HG03575 (cell line): ENCODE results near the gene CD164L2.

Source experiments
- ATAC-seq: cut with Tn5 transposase; IDR thresholded peaks from one replicate; pipeline ENCODE4 v1.9.1; 2021; ENCODE audit not compliant: unreplicated experiment, insufficient number of reproducible peaks, low FRiP score; ENCODE audit errors: extremely low read depth

CD164L2 gene

DNA sequence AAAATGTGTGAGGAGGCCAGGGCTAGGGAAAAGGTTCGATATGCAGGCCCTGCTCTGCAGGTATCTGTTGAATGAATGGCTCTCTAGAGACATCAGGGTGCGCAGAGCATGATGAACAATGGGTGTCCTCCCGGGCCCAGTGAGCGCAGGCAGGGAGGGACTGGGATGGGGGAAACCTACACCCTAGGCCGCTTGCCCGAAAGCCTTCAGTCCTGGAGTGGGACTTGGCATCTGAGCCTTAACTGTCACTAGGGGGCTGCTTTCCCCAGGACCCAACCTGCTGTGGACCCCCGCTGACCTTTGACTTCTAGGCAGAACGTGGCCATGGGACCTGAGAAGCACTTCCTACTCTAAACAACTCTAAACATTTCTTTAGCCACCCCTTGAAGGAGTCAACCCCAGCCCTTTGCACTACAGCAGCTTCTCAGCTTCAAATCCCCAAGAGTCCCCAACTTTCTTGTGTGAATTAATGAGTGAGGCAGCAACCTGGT lies 15.9 kb downstream of the CD164L2 start:
- no peak for ATAC-seq

- no peak for ATAC-seq
These were observed 16.5 kb downstream of the CD164L2 start, which contains the start of gene MAP3K6 for GRCh38 chr1:27366411-27367159. TSS of gene MAP3K6 (minus strand) at chr1:27366961. CDS start at chr1:27366597, 364 bp downstream.

GRCh38 chr1:27366113-27366410 lies 17.1 kb downstream of the CD164L2 start:
- no peak for ATAC-seq

DNA sequence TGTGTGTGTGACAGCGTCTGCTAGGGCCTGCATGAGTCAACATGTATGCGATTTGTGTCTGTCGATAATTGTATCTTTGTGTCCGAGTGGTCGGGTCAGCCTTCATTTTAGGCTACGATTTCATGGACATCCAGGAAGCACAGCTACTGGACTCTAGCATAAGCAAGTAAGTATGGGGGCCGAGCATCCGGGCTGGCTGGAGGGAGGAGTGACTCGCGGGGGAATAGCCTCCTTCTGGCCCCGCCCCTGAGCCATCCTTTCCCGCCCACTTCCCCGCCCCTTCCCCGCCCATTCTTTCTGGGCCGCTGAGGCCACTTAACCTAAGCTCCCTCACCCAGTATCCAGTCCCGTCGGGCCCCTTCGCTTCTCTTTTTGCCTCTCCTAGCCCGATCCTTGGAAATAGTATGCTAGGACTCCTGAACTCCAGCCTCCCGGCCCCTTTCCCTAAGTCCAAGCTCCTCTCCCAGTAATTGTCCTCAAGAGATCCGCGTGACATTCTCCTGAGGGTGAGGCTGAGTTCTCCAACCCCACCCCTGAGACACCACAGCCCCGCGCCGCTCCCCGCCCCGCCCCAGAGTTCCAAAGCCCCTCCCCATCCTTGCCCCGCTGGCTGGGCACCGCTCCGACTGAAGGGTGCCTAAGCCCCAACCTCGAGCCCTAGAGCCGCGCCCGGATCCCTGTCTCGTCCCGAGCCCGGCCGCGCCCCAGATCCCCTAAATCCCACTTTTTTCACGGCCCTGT lies 17.6 kb downstream of the CD164L2 start:
- ATAC-seq: no peak

DNA sequence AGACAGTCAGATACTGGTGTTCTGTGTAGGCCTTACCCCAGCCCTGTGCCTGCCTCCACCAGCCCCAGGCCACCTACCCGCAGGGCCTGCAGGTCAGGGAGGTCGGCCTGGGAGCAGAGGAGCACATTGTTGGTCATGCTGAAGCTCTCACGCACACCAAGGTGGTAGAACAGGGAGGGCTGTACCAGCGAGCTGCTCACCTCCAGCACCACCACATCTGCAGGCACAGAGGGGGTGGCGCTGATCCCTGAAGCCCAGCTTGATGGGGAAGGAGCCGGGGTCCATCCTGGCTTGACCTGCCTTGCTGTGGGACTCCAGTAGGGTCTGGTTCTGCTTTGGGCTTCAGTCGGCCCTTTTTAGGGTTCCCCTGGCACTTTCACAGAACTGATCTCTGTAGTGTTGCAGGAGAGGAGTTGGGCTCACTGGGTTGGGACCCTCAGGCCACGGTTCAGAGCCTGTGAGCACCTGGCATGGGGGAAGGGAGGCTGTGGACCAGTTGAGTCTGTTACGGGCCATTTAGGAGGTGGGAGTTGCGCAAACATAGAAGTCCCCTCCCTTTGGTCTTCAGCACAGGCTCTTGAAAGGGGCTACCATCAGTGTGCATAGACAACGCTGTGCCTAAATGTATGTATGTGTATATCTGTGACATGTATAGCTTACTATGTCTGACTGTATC lies 18.3 kb downstream of the CD164L2 start:
- ATAC-seq: no peak

GRCh38 chr1:27363766-27364695 lies 19.1 kb downstream of the CD164L2 start:
- no peak for ATAC-seq

- no peak for ATAC-seq
These were observed 21.6 kb downstream of the CD164L2 start for GRCh38 chr1:27361553-27361952.

- ATAC-seq: no peak
These were observed 22.1 kb downstream of the CD164L2 start for GRCh38 chr1:27361044-27361402.

- no peak for ATAC-seq
These were observed 22.7 kb downstream of the CD164L2 start for GRCh38 chr1:27360159-27361043.

GRCh38 chr1:27359822-27360158 lies 23.3 kb downstream of the CD164L2 start:
- ATAC-seq: no peak

DNA sequence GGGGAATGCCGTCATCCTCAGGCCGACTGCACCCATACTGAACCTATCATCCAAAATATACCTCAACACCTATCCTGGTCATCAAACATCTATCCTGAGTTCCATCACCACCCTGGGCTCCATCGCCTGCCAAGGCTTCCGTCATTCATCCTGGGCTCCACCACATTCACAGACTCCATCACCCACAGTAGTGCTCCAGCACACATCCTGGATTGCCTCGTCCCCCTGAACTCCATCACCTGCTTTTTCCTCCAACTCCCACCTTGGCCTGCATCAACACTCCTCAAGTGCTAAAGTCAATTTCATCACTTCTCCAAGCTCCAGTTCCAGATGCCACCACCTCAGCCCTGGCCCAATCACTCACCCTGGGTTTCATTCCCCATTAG lies 24.2 kb downstream of the CD164L2 start:
- ATAC-seq: no peak

GRCh38 chr1:27358038-27358927 lies 24.9 kb downstream of the CD164L2 start:
- ATAC-seq: no peak

DNA sequence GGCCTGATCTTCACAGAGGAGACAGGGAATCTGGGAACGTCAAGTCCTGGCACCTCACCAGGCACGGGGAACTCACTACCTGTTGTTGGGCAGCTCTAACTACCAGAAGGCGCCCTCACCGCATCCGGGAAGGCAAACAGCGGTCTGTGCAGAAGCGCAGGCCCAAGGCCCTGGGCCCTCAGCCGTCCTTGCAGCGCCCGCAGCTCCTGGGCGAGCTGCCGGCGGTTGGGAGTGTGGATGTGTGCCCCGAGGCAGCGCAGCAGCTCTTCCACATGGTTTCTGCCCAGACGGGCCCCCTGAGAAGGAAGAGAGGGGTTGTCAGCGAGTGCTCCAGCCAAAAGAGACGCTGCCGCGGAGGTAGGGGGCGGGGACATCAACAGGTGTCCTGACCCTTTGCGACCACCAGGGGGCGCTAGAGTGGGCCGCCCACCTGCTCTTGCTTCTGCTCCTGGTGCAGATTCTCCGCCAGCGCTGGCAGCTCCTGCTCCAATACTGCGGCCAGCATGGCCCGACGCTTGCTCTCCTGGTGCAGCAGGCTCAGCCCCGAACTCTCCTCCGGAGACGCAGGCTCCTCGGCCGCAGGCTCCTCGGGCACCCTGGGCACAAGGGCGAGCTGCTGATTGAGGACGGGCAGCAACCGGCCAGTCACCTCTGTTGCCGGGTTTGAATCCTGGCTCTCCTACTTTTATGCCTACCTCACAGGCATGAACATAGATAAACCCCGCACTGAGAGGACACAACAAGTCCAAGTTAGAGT lies 25.7 kb downstream of the CD164L2 start:
- ATAC-seq: no peak

DNA sequence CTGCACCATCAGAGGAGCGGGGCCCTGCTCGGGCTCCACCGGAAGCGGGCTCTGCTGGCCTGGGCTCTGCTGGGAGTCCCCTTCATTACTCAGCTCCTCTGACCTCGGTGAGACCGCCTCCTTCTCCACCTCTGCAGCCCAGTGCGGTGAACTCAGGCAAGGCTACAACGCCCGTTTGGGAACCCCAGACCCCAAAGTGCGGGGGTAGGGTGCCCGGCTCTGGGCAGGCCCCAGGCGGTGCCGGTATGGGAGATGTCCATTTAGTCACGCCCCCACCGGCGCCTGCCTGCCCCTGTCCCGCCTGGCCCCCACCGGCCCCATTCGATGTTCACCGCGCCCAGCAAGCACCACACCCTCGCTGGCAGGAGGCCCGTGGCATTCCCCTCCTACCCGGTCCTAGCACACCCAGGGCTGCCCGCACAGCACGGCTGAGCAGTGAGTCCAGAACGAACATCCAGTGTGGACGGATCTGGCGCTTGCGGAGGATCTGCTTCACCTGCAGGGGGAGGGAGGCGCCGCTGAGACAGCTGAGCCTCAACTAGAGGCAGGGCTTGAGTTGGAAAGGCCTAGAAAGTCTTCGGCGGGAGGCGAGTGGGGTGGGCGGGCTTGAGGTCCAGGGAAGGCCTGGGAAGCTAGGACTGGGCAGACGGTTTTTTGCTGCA lies 26.4 kb downstream of the CD164L2 start:
- ATAC-seq: no peak

DNA sequence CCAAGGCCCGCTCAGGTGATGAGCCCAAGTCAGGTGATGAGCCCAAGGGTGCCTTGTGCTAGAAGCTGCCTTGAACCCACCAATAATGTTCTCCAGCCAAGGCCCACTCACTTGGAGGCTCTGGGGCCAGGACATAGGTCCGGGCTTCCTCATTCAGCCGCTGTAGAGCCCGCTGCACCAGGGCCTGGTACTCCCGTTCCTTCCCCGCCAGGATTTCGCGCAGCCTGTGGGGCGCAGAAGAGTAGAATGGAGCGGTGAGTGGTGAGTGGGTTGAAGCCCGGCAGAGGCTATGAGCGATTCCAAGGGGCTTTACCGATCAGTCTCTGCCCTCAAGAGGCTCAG lies 26.9 kb downstream of the CD164L2 start:
- ATAC-seq: no peak

DNA sequence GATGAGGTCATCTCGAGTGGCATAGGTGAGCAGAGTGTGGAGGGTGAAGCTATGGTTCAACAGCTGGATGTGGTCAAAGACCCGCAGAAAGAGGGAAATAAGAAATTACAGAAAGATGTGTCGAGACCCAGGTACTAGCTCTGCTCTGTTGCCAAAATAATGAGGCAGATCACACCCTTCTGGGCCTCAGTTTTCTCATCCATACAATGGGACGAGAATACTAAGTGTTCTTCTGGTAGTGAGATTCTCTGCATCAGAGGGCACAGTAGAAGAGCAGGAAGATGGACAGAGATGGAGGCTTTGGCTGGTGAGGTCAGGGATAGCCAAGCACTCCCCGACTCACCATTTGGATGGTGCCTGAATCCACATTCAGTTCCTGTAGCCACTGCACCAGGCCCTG lies 27.4 kb downstream of the CD164L2 start:
- no peak for ATAC-seq
